Ovary (tissue), 9 donors: ENCODE measurements around the gene PANX1. TPM values are rescaled to one million over a fixed set of nuclear protein-coding genes. Genes with fewer than 3 reads are reported as not detected.

Experiments
- DNase-seq, 5 donors: peaks; one replicate each; pipeline ENCODE4 v3.0.0-alpha.2; 2019 to 2020
- H3K27ac ChIP-seq, 2 donors: fragments of 200-600 bp; one replicate each; pipeline versions ENCODE4 v1.5.1 to v1.8.0; 2019 to 2022
- H3K27me3 ChIP-seq: fragments of 200-600 bp; one replicate; pipeline ENCODE4 v1.8.0; 2022
- H3K36me3 ChIP-seq: fragments of 200-600 bp; sonication (generic); one replicate; pipeline ENCODE4 v1.5.1; 2019
- H3K4me1 ChIP-seq: one replicate; pipeline ENCODE4 v1.8.1; 2013; ENCODE audit warnings: mild to moderate bottlenecking, moderate library complexity; ENCODE audit not compliant: insufficient read depth
- H3K4me3 ChIP-seq: fragments of 200-600 bp; sonication (generic); one replicate; pipeline ENCODE4 v1.5.1; 2017
- H3K9me3 ChIP-seq, 2 donors: fragments of 200-600 bp in 1 of 2; sonication (generic) in 1 of 2; one replicate each; pipeline versions ENCODE4 v1.5.1 to v1.8.1; 2013 to 2019; ENCODE audit warnings: mild to moderate bottlenecking in 1 of 2, moderate library complexity in 1 of 2
- CTCF ChIP-seq, 3 donors: fragments of 450-650 bp in 2 of 3; fragments of 200-600 bp in 1 of 3; IDR thresholded peaks; one replicate each; pipeline versions ENCODE4 v1.5.1 to v1.8.0; 2016 to 2022; ENCODE audit warnings: antibody characterized with exemption in 3 of 3, mild to moderate bottlenecking in 1 of 3
- EP300 ChIP-seq: sonication (generic); formaldehyde crosslinking; IDR thresholded peaks from one replicate; pipeline ENCODE4 v1.6.1; 2017; ENCODE audit warnings: antibody characterized with exemption
- POLR2A ChIP-seq: fragments of 450-650 bp; IDR thresholded peaks from one replicate; pipeline ENCODE4 v1.6.1; 2017; ENCODE audit warnings: antibody characterized with exemption, mild to moderate bottlenecking, moderate library complexity
- WGBS, 3 donors: extraction: QIAGEN DNeasy Blood & Tissue Kit in 1 of 3; methylation state at CpG; one replicate each; pipeline versions ENCODE4 v1.1.5 to v1.1.7; 2013 to 2017; 5-methylcytosine and 5-hydroxymethylcytosine counted together
- intact Hi-C, 4 donors: fragments of 100-400 bp; cut with DNase I; formaldehyde crosslinking; loops; one replicate each; pipeline versions ENCODE4 v1.11.0 to v1.15.1; 2022 to 2023
- polyA plus RNA-seq, 2 donors: library from polyadenylated mRNA; stranded (reverse); fragments of 200-250 nt in 1 of 2; fragments of 350-450 nt in 1 of 2; fragmentation: Illumina TruSeq in 1 of 2; extraction: RNeasy Lipid Tissue Mini Kit (QIAGEN cat#74804) in 1 of 2; gene quantifications; one replicate each; pipeline ENCODE4 v1.2.3, GENCODE V29; 2013 to 2014
- total RNA-seq, 7 donors: library from RNA; depleted of rRNA in 2 of 7; stranded (reverse); fragments of >200 nt in 2 of 7; fragmentation: NEBNext Ultra II Directional in 3 of 7; extraction: Animal tissue kit (Norgen Biotek cat#: 25700) in 3 of 7; gene quantifications; one replicate each; pipeline versions ENCODE4 v1.1.0 to v1.2.4, GENCODE V29; 2016 to 2023
- donor health status: DM: no; HTN: no; CAD: no; lungs with moderate emphysema.
- donor health status: DM: no; HTN: no; CAD: no.
- donor health status: Bipolar disorder and iron deficiency.
- donor health status: DM: yes; HTN: yes; CAD: no.
- donor health status: DM: no; HTN: no; CAD: no.
- donor health status: DM: yes; HTN: yes; CAD: no.

The PANX1 gene
- total and polyA plus RNA-seq, 9 donors = 4.9 to 37.9 (median 12.7) TPM

DNA sequence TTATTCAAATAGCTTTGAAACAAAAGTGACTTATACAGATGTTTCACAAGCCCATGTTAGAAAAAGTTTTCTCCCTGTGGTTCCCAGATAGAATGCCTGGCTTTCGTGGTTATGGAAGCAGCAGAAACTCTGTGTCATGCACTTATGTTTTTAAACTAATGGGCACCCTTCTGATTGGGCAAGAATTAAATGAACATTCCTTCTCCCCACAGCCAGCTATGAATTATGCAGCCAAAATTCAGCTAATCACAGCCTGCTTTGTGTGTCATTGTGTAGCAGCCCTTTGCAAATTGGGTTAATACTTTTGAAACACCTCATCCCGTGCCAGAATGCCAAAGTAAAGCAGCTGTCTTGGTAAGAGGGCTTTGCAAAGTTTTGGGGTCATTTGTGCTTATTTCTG, 46.9 kb downstream of the PANX1 start:
- 15 to 40% (median 22%) methylated on average over 2 of the region's 2 CpGs for WGBS, 3 donors
- Histone ChIP-seq H3K27me3 (no peaks in the 10 kb centered on the region), H3K9me3 (no peaks in the 10 kb centered on the region), H3K4me3 (no peak overlapping the region), H3K4me1 (peaks cover 2% of the 10 kb centered on the region), H3K27ac (no peak overlapping the region), H3K36me3 (no peaks in the 10 kb centered on the region)
- DNase-seq = no peak
- TF ChIP-seq CTCF (IDR thresholded peaks at IDR 0.05) (no peak), POLR2A (no peak), EP300 (no peak)
- intact Hi-C loops = no loop called here

DNA sequence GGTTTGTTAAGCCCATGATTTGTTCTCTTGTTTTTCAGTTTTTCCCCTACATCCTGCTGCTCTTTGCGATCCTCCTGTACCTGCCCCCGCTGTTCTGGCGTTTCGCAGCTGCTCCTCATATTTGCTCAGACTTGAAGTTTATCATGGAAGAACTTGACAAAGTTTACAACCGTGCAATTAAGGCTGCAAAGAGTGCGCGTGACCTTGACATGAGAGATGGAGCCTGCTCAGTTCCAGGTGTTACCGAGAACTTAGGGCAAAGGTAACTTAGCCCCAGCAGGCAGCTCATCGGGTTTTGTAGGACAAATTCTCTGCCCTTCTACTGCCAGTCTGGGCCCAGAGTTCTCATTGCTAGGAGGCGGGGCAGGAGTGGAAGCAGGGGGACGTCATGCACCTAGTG, 49.7 kb downstream of the PANX1 start:
- WGBS, 3 donors = 87 to 91% (median 91%) methylated on average over 11 of the region's 11 CpGs
- no peaks in the 10 kb centered on the region for H3K36me3 ChIP-seq
- H3K4me3 ChIP-seq = no peak overlapping the region
- no peaks in the 10 kb centered on the region for H3K9me3 ChIP-seq
- no peak for TF ChIP-seq POLR2A
- no peak overlapping the region for H3K27ac ChIP-seq
- intact Hi-C loops = no loop called here
- H3K27me3 ChIP-seq = no peaks in the 10 kb centered on the region
- peaks cover 2% of the 10 kb centered on the region for H3K4me1 ChIP-seq
- DNase-seq = no peak

GRCh38 chr11:94179696-94180095, 51.1 kb downstream of the PANX1 start:
- Histone ChIP-seq H3K4me1 (peaks cover 2% of the 10 kb centered on the region), H3K9me3 (no peaks in the 10 kb centered on the region), H3K36me3 (no peaks in the 10 kb centered on the region), H3K27me3 (no peaks in the 10 kb centered on the region), H3K4me3 (no peak overlapping the region), H3K27ac (no peak overlapping the region)
- DNase-seq = no peak
- intact Hi-C loops = no loop called here
- 86 to 91% (median 89%) methylated on average over 12 of the region's 12 CpGs for WGBS, 3 donors
- no peak for TF ChIP-seq EP300
- TF ChIP-seq CTCF (IDR thresholded peaks at IDR 0.05) = no peak
- no peak for TF ChIP-seq POLR2A

DNA sequence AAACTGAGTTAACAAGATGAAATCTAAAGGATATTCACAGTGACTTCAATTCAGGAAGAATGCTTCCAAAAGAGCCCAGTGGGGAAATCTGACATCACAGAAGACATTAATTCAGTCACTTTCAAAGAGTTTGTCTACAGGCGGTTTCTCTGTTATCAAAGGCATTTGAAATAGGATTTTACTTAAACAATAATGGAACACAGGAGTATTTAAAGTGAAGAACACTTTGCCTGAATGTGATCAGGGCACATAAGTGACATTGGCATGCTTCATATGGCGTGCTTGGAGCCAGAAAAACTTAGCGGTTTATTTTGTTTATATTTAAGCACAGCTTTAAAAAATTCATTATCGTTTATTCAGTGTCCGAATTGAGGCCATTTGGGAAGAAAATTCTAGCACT, 52.9 kb downstream of the PANX1 start:
- H3K4me1 ChIP-seq = no peaks in the 10 kb centered on the region
- WGBS, 3 donors = 82 to 87% (median 84%) methylated on average over 5 of the region's 5 CpGs
- no peaks in the 10 kb centered on the region for H3K36me3 ChIP-seq
- H3K27ac ChIP-seq = no peak overlapping the region
- TF ChIP-seq POLR2A (no peak), EP300 (no peak), CTCF (IDR thresholded peaks at IDR 0.05) (no peak)
- intact Hi-C loops = no loop called here
- no peak for DNase-seq
- no peaks in the 10 kb centered on the region for H3K9me3 ChIP-seq
- H3K4me3 ChIP-seq = no peak overlapping the region
- H3K27me3 ChIP-seq = no peaks in the 10 kb centered on the region

- TF ChIP-seq EP300 = no peak
- no peak for TF ChIP-seq CTCF (IDR thresholded peaks at IDR 0.05)
- TF ChIP-seq POLR2A = no peak
- WGBS, 3 donors = 71 to 87% (median 85%) methylated on average over 2 of the region's 2 CpGs
- DNase-seq = no peak
- Histone ChIP-seq H3K4me1 (no peaks in the 10 kb centered on the region), H3K36me3 (no peaks in the 10 kb centered on the region), H3K4me3 (no peak overlapping the region), H3K27me3 (no peaks in the 10 kb centered on the region), H3K27ac (no peak overlapping the region), H3K9me3 (no peaks in the 10 kb centered on the region)
- intact Hi-C loops = no loop called here
These were observed 53.3 kb downstream of the PANX1 start for GRCh38 chr11:94181943-94182342.
